WI38 (cell line): ENCODE measurements around the gene PTPRS.

ENCODE experiments used
- H3K4me3 ChIP-seq: 2 replicates; pipeline ENCODE4 v1.5.1; 2011; ENCODE audit warnings: low read depth, mild to moderate bottlenecking, control low read depth, low read length
- CTCF ChIP-seq: IDR thresholded peaks from 2 replicates; pipeline ENCODE4 v1.5.1; 2012; ENCODE audit warnings: low read depth, mild to moderate bottlenecking, control low read depth, low read length

Gene PTPRS

GRCh38 chr19:5321851-5322681, 18.5 kb downstream of the PTPRS start:
- no peak overlapping the region for H3K4me3 ChIP-seq
- TF ChIP-seq CTCF, result no peak

- TF ChIP-seq CTCF, result no peak
- no peak overlapping the region for H3K4me3 ChIP-seq
Observed at GRCh38 chr19:5321066-5321642, 19.5 kb downstream of the PTPRS start.

- TF ChIP-seq CTCF, result no peak
- no peak overlapping the region for H3K4me3 ChIP-seq
Observed at GRCh38 chr19:5319516-5319915, 21.1 kb downstream of the PTPRS start.

GRCh38 chr19:5318306-5318705, 22.3 kb downstream of the PTPRS start:
- no peak overlapping the region for H3K4me3 ChIP-seq
- no peak for TF ChIP-seq CTCF

- TF ChIP-seq CTCF, result no peak
- no peak overlapping the region for H3K4me3 ChIP-seq
Observed at GRCh38 chr19:5317321-5317720, 23.3 kb downstream of the PTPRS start.

- no peak overlapping the region for H3K4me3 ChIP-seq
- no peak for TF ChIP-seq CTCF
Observed at GRCh38 chr19:5316138-5316537, 24.5 kb downstream of the PTPRS start.

- no peak overlapping the region for H3K4me3 ChIP-seq
- no peak for TF ChIP-seq CTCF
Observed at GRCh38 chr19:5314907-5315298, 25.7 kb downstream of the PTPRS start.
